ENCODE results near the gene BTBD19.
A peak's percentile ranks its signal among the peaks of the same experiment; 100 is the strongest.

- peak in 1 of 2 donors; percentile 57 for TF ChIP-seq POLR2AphosphoS5 (IDR thresholded peaks at IDR 0.05; ENCODE audit: insufficient read depth in 1 of 2, low read depth in 1 of 2)
- no peak for TF ChIP-seq CTCF (IDR thresholded peaks at IDR 0.05)
Observed at GRCh38 chr1:44842862-44843655, 34.7 kb downstream of the BTBD19 start, which contains the start of gene PTCH2.

Measured in vagina (tissue), 2 donors.